Neutrophil (primary cell): Measurements from ENCODE around the gene TOMM40L.
"Not testable (repeated sequence)": the region's sequence is repeated elsewhere in the genome, so short reads cannot be mapped to it uniquely, and the experiment has no call there.

Source experiments
- H3K27ac ChIP-seq: fragments of 200-600 bp; sonication (generic); 2 replicates; pipeline ENCODE4 v1.5.1; 2016; ENCODE audit warnings: mild to moderate bottlenecking, moderate library complexity
- H3K27me3 ChIP-seq: fragments of 200-600 bp; sonication (generic); 2 replicates; pipeline ENCODE4 v1.6.0; 2016; ENCODE audit warnings: mild to moderate bottlenecking
- H3K36me3 ChIP-seq: fragments of 200-600 bp; sonication (generic); 2 replicates; pipeline ENCODE4 v1.5.1; 2017
- H3K4me1 ChIP-seq, 2 experiments: fragments of 200-600 bp in 1 of 2; sonication (generic) in 1 of 2; 1 replicate in 1 of 2; 2 replicates in 1 of 2; pipeline versions ENCODE4 v1.5.1 to v1.6.1; 2013 to 2016; ENCODE audit warnings: low read depth in 1 of 2, low read length in 1 of 2, mild to moderate bottlenecking in 1 of 2, moderate library complexity in 1 of 2; ENCODE audit not compliant: control insufficient read depth in 1 of 2, insufficient read depth in 1 of 2
- H3K4me3 ChIP-seq, 2 experiments: fragments of 200-600 bp in 1 of 2; sonication (generic) in 1 of 2; 1 replicate in 1 of 2; 2 replicates in 1 of 2; pipeline ENCODE4 v1.5.1; 2013 to 2016; ENCODE audit warnings: low read depth in 1 of 2, low read length in 1 of 2, mild to moderate bottlenecking in 1 of 2, moderate library complexity in 1 of 2
- H3K9me3 ChIP-seq: fragments of 200-600 bp; sonication (generic); 2 replicates; pipeline ENCODE4 v1.5.1; 2016
- TF ChIP-seq, protein P1 (sequence below): fragments of 200-600 bp; sonication (generic); IDR thresholded peaks from 2 replicates; pipeline ENCODE4 v1.5.1; 2016; ENCODE audit warnings: antibody characterized with exemption

The TOMM40L gene

DNA sequence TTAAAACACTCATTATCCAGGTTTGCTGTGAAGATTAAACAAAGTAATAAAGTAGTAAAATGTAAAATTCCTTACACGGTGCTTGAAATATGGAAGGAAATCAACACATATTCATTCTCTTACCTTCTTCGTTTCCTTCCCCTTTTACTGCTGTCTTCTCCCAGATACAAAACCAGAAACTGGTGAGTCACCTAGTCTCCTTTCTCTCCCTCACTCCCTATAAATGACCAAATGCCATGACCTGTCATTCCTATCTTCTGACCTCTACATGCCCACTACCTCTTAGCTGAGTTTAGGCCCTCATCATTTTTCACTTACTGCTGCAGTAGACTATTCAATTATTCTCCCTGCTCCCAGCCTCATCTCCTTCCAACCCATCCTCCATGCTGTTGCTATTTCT lies 16.5 kb downstream of the TOMM40L start:
- H3K4me3 ChIP-seq = no peak overlapping the region
- no peaks in the 10 kb centered on the region for H3K36me3 ChIP-seq
- H3K27me3 ChIP-seq = no peaks in the 10 kb centered on the region
- H3K4me1 ChIP-seq = peaks cover 9 to 13% of the 10 kb centered on the region in 2 experiments
- TF ChIP-seq, protein P1, sequence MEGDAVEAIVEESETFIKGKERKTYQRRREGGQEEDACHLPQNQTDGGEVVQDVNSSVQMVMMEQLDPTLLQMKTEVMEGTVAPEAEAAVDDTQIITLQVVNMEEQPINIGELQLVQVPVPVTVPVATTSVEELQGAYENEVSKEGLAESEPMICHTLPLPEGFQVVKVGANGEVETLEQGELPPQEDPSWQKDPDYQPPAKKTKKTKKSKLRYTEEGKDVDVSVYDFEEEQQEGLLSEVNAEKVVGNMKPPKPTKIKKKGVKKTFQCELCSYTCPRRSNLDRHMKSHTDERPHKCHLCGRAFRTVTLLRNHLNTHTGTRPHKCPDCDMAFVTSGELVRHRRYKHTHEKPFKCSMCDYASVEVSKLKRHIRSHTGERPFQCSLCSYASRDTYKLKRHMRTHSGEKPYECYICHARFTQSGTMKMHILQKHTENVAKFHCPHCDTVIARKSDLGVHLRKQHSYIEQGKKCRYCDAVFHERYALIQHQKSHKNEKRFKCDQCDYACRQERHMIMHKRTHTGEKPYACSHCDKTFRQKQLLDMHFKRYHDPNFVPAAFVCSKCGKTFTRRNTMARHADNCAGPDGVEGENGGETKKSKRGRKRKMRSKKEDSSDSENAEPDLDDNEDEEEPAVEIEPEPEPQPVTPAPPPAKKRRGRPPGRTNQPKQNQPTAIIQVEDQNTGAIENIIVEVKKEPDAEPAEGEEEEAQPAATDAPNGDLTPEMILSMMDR = no peak
- H3K9me3 ChIP-seq = no peaks in the 10 kb centered on the region
- H3K27ac ChIP-seq = peak overlapping the region; percentile 25

- no peaks in the 10 kb centered on the region for H3K27me3 ChIP-seq
- H3K4me1 ChIP-seq = peaks cover 9 to 13% of the 10 kb centered on the region in 2 experiments
- H3K27ac ChIP-seq = no peak overlapping the region
- H3K36me3 ChIP-seq = no peaks in the 10 kb centered on the region
- H3K4me3 ChIP-seq = no peak overlapping the region
- TF ChIP-seq, protein P1 = no peak
- no peaks in the 10 kb centered on the region for H3K9me3 ChIP-seq
Measured at GRCh38 chr1:161244888-161245287, 19.0 kb downstream of the TOMM40L start.

GRCh38 chr1:161250100-161250499 lies 24.2 kb downstream of the TOMM40L start:
- H3K4me1 ChIP-seq, H3K27me3 ChIP-seq, H3K36me3 ChIP-seq, H3K27ac ChIP-seq, H3K9me3 ChIP-seq, H3K4me3 ChIP-seq: not testable (repeated sequence)

- TF ChIP-seq, protein P1 = no peak
- Histone ChIP-seq H3K27ac (no peak overlapping the region), H3K9me3 (no peaks in the 10 kb centered on the region), H3K36me3 (no peaks in the 10 kb centered on the region), H3K4me1 (no peaks in the 10 kb centered on the region), H3K27me3 (no peaks in the 10 kb centered on the region), H3K4me3 (no peak overlapping the region)
Measured at GRCh38 chr1:161250829-161251228, 25.0 kb downstream of the TOMM40L start.

DNA sequence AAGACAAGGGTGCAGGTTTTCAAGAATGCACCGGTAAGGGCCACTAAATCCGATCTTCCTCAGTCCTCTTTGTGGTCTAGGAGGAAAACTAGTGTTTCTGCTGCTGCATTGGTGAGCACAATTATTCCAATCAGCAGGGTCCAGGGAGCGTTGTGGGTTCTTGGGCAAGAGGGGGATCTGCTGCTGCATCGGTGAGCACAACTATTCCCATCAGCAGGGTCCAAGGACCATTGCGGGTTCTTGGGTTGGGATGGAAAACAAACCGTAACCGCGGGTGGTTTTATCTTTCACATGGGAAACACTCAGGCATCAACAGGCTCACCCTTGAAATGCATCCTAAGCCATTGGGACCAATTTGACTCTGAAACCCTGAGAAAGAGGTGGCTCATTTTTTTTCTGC lies 25.7 kb downstream of the TOMM40L start:
- H3K27ac ChIP-seq = no peak overlapping the region
- H3K27me3 ChIP-seq = peaks cover 2% of the 10 kb centered on the region
- TF ChIP-seq, protein P1 = no peak

GRCh38 chr1:161255302-161255701 lies 29.4 kb downstream of the TOMM40L start:
- not testable (repeated sequence) for H3K36me3 ChIP-seq, H3K4me3 ChIP-seq, H3K4me1 ChIP-seq, H3K27ac ChIP-seq
- Histone ChIP-seq H3K9me3 (peaks cover 11% of the 10 kb centered on the region), H3K27me3 (peaks cover 39% of the 10 kb centered on the region)

More for the DNA sequence above, 25.7 kb downstream of the TOMM40L start:
- H3K36me3 ChIP-seq = no peaks in the 10 kb centered on the region
- H3K4me3 ChIP-seq = no peak overlapping the region
- no peaks in the 10 kb centered on the region for H3K4me1 ChIP-seq
- H3K9me3 ChIP-seq = peaks cover under 1% of the 10 kb centered on the region

- H3K36me3 ChIP-seq, H3K27ac ChIP-seq, H3K4me3 ChIP-seq, H3K4me1 ChIP-seq: not testable (repeated sequence)
- Histone ChIP-seq H3K27me3 (peaks cover 47% of the 10 kb centered on the region), H3K9me3 (peaks cover 11% of the 10 kb centered on the region)
Measured at GRCh38 chr1:161255955-161256520, 30.2 kb downstream of the TOMM40L start.

GRCh38 chr1:161257109-161257508 lies 31.2 kb downstream of the TOMM40L start:
- H3K27me3 ChIP-seq = peaks cover 57% of the 10 kb centered on the region
- not testable (repeated sequence) for H3K4me3 ChIP-seq, H3K4me1 ChIP-seq, H3K27ac ChIP-seq, H3K36me3 ChIP-seq
- H3K9me3 ChIP-seq = peaks cover 11% of the 10 kb centered on the region
